ENCODE data around the gene ARID4A.
A peak's percentile ranks its signal among the peaks of the same experiment; 100 is the strongest.

ARID4A gene

GRCh38 chr14:58288106-58288792 lies 10.1 kb upstream of the ARID4A start:
- ChIA-PET POLR2A (no interaction called here), CTCF (no interaction called here)
- no peak for DNase-seq (ENCODE audit: low read depth, low spot score)
- H3K4me3 ChIP-seq (ENCODE audit: low read depth, low read length) = no peak overlapping the region
- TF ChIP-seq, protein P1, sequence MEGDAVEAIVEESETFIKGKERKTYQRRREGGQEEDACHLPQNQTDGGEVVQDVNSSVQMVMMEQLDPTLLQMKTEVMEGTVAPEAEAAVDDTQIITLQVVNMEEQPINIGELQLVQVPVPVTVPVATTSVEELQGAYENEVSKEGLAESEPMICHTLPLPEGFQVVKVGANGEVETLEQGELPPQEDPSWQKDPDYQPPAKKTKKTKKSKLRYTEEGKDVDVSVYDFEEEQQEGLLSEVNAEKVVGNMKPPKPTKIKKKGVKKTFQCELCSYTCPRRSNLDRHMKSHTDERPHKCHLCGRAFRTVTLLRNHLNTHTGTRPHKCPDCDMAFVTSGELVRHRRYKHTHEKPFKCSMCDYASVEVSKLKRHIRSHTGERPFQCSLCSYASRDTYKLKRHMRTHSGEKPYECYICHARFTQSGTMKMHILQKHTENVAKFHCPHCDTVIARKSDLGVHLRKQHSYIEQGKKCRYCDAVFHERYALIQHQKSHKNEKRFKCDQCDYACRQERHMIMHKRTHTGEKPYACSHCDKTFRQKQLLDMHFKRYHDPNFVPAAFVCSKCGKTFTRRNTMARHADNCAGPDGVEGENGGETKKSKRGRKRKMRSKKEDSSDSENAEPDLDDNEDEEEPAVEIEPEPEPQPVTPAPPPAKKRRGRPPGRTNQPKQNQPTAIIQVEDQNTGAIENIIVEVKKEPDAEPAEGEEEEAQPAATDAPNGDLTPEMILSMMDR (IDR thresholded peaks at IDR 0.05; ENCODE audit: insufficient read depth, low read length, missing control alignments) = no peak

GRCh38 chr14:58291646-58292045 lies 6.7 kb upstream of the ARID4A start:
- TF ChIP-seq, protein P1 (IDR thresholded peaks at IDR 0.05; ENCODE audit: insufficient read depth, low read length, missing control alignments) = no peak
- ChIA-PET CTCF (no interaction called here), POLR2A (no interaction called here)
- no peak for DNase-seq (ENCODE audit: low read depth, low spot score)
- no peak overlapping the region for H3K4me3 ChIP-seq (ENCODE audit: low read depth, low read length)

GRCh38 chr14:58292187-58292586 lies 6.2 kb upstream of the ARID4A start:
- ChIA-PET CTCF (no interaction called here), POLR2A (no interaction called here)
- no peak for DNase-seq (ENCODE audit: low read depth, low spot score)
- no peak overlapping the region for H3K4me3 ChIP-seq (ENCODE audit: low read depth, low read length)
- TF ChIP-seq, protein P1 (IDR thresholded peaks at IDR 0.05; ENCODE audit: insufficient read depth, low read length, missing control alignments) = no peak

GRCh38 chr14:58294201-58294600 lies 4.2 kb upstream of the ARID4A start:
- no peak overlapping the region for H3K4me3 ChIP-seq (ENCODE audit: low read depth, low read length)
- TF ChIP-seq, protein P1 (IDR thresholded peaks at IDR 0.05; ENCODE audit: insufficient read depth, low read length, missing control alignments) = no peak
- no peak for DNase-seq (ENCODE audit: low read depth, low spot score)
- POLR2A ChIA-PET = no interaction called here
- CTCF ChIA-PET = no interaction called here

GRCh38 chr14:58296726-58297125 lies 1.6 kb upstream of the ARID4A start:
- ChIA-PET CTCF (no interaction called here), POLR2A (interaction anchor here (0.7 kb wide), 1 partner anchor 86 kb away, joined by 3 read pairs; no protein-coding TSS in a partner anchor)
- H3K4me3 ChIP-seq (ENCODE audit: low read depth, low read length) = peak overlapping the region; percentile 91
- TF ChIP-seq, protein P1 (IDR thresholded peaks at IDR 0.05; ENCODE audit: insufficient read depth, low read length, missing control alignments) = no peak
- DNase-seq (ENCODE audit: low read depth, low spot score) = no peak

DNA sequence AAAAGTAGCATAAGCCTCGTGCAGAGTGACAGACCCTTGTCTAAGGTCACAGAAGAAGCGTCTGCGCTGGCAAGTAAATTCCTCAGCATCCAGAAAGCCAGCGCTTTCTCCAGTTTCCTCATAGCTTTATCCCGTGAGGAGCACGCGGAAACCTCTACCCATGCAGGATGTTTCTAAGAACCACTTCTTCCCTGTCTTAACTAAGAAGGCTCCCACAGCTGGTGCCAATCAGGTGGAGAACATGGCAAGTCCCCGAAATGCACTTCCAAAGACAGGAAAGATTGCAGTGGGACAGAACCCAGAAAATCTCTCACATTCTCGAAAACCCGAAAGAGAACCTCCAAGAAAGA lies 968 bp upstream of the ARID4A start:
- DNase-seq (ENCODE audit: low read depth, low spot score) = peak; percentile 3
- TF ChIP-seq, protein P1 (IDR thresholded peaks at IDR 0.05; ENCODE audit: insufficient read depth, low read length, missing control alignments) = no peak
- ChIA-PET POLR2A (interaction anchor here (1.4 kb wide), 1 partner anchor 98 kb away, joined by 5 read pairs; the partner anchor contains the start of gene ACTR10), CTCF (interaction anchor here (1.5 to 2.6 kb wide), 2 partner anchors 14 to 99 kb away, joined by 3 to 7 read pairs; partner anchors contain the start of gene TOMM20L)
- peak overlapping the region; percentile 91 for H3K4me3 ChIP-seq (ENCODE audit: low read depth, low read length)
